Stimulated activated effector memory CD8-positive, alpha-beta T cell treated with anti-CD3 and anti-CD28 coated beads, Interleukin-12 subunit alpha, Interleukin-12 subunit beta, amount 100 ng/mL, for 72 hours (primary cell): Measurements from ENCODE around the gene PPFIA4.

Source experiments
- ATAC-seq: fragments of 150-1000 bp; cut with Tn5 transposase; 2 replicates; pipeline ENCODE4 v1.10.0; 2021
- DNase-seq, 2 donors: peaks; one replicate each; pipeline ENCODE4 v3.0.0; 2021 to 2022; ENCODE audit warnings: low spot score in 2 of 2
- H3K27ac Mint-ChIP-seq: one replicate; pipeline ENCODE4 v1.8.0; 2022; ENCODE audit warnings: mild to moderate bottlenecking, mixed read lengths
- H3K36me3 Mint-ChIP-seq: one replicate; pipeline ENCODE4 v1.8.0; 2022; ENCODE audit warnings: mild to moderate bottlenecking, mixed read lengths
- H3K4me1 Mint-ChIP-seq: one replicate; pipeline ENCODE4 v1.8.0; 2022; ENCODE audit warnings: mixed read lengths
- H3K4me3 Mint-ChIP-seq: one replicate; pipeline ENCODE4 v1.8.0; 2022; ENCODE audit warnings: mild to moderate bottlenecking, mixed read lengths
- H3K9me3 Mint-ChIP-seq: one replicate; pipeline ENCODE4 v1.8.0; 2022; ENCODE audit warnings: mixed read lengths

PPFIA4 gene

GRCh38 chr1:203044546-203045250 is 18.4 kb downstream of the PPFIA4 start:
- H3K4me3 Mint-ChIP-seq: no peak overlapping the region
- no peak for DNase-seq
- peak overlapping the region; percentile 64 for H3K27ac Mint-ChIP-seq
- ATAC-seq: no peak
- no peaks in the 10 kb centered on the region for H3K9me3 Mint-ChIP-seq
- H3K36me3 Mint-ChIP-seq: peaks cover 44% of the 10 kb centered on the region
- no peaks in the 10 kb centered on the region for H3K4me1 Mint-ChIP-seq

- Mint-ChIP-seq H3K27ac (no peak overlapping the region), H3K9me3 (no peaks in the 10 kb centered on the region), H3K36me3 (peaks cover 38% of the 10 kb centered on the region), H3K4me1 (no peaks in the 10 kb centered on the region), H3K4me3 (no peak overlapping the region)
- DNase-seq: no peak
- ATAC-seq: no peak
Measured at GRCh38 chr1:203045336-203045735, 19.0 kb downstream of the PPFIA4 start.

- Mint-ChIP-seq H3K4me3 (no peak overlapping the region), H3K4me1 (no peaks in the 10 kb centered on the region), H3K36me3 (peaks cover 38% of the 10 kb centered on the region), H3K9me3 (no peaks in the 10 kb centered on the region), H3K27ac (no peak overlapping the region)
- ATAC-seq: no peak
- DNase-seq: no peak
Measured at GRCh38 chr1:203045821-203046594, 19.7 kb downstream of the PPFIA4 start.

- DNase-seq (no peak), ATAC-seq (peak; percentile 55)
- Mint-ChIP-seq H3K4me1 (no peaks in the 10 kb centered on the region), H3K36me3 (peaks cover 34% of the 10 kb centered on the region), H3K9me3 (no peaks in the 10 kb centered on the region), H3K27ac (no peak overlapping the region), H3K4me3 (no peak overlapping the region)
Measured at GRCh38 chr1:203046984-203047630, 20.8 kb downstream of the PPFIA4 start.

- Mint-ChIP-seq H3K4me3 (no peak overlapping the region), H3K27ac (peak overlapping the region; percentile 78), H3K4me1 (no peaks in the 10 kb centered on the region), H3K9me3 (no peaks in the 10 kb centered on the region), H3K36me3 (peaks cover 31% of the 10 kb centered on the region)
- ATAC-seq: no peak
- DNase-seq: no peak
Measured at GRCh38 chr1:203048086-203048485, 21.8 kb downstream of the PPFIA4 start.

GRCh38 chr1:203048555-203049051 is 22.3 kb downstream of the PPFIA4 start:
- no peaks in the 10 kb centered on the region for H3K9me3 Mint-ChIP-seq
- ATAC-seq: no peak

GRCh38 chr1:203049077-203049476 is 22.8 kb downstream of the PPFIA4 start:
- Mint-ChIP-seq H3K36me3 (peaks cover 24% of the 10 kb centered on the region), H3K27ac (no peak overlapping the region), H3K4me1 (no peaks in the 10 kb centered on the region), H3K4me3 (no peak overlapping the region), H3K9me3 (no peaks in the 10 kb centered on the region)
- ATAC-seq: no peak
- DNase-seq: no peak

More at GRCh38 chr1:203048555-203049051, 22.3 kb downstream of the PPFIA4 start:
- Mint-ChIP-seq H3K4me1 (no peaks in the 10 kb centered on the region), H3K27ac (peak overlapping the region; percentile 78), H3K36me3 (peaks cover 28% of the 10 kb centered on the region), H3K4me3 (no peak overlapping the region)
- no peak for DNase-seq

GRCh38 chr1:203049576-203050180 is 23.4 kb downstream of the PPFIA4 start:
- H3K4me3 Mint-ChIP-seq: no peak overlapping the region
- H3K27ac Mint-ChIP-seq: no peak overlapping the region
- no peaks in the 10 kb centered on the region for H3K9me3 Mint-ChIP-seq
- DNase-seq: no peak
- H3K4me1 Mint-ChIP-seq: no peaks in the 10 kb centered on the region
- ATAC-seq: no peak
- peaks cover 25% of the 10 kb centered on the region for H3K36me3 Mint-ChIP-seq

GRCh38 chr1:203050826-203051225 is 24.5 kb downstream of the PPFIA4 start:
- H3K36me3 Mint-ChIP-seq: peaks cover 28% of the 10 kb centered on the region
- no peaks in the 10 kb centered on the region for H3K4me1 Mint-ChIP-seq
- no peaks in the 10 kb centered on the region for H3K9me3 Mint-ChIP-seq
- no peak overlapping the region for H3K27ac Mint-ChIP-seq
- H3K4me3 Mint-ChIP-seq: no peak overlapping the region
- no peak for ATAC-seq
- DNase-seq: no peak

- Mint-ChIP-seq H3K4me3 (no peak overlapping the region), H3K9me3 (no peaks in the 10 kb centered on the region), H3K36me3 (peaks cover 29% of the 10 kb centered on the region), H3K27ac (peak overlapping the region; percentile 48), H3K4me1 (no peaks in the 10 kb centered on the region)
- DNase-seq (no peak), ATAC-seq (no peak)
Measured at GRCh38 chr1:203051841-203052324, 25.6 kb downstream of the PPFIA4 start.

- no peak for ATAC-seq
- peaks cover 25% of the 10 kb centered on the region for H3K36me3 Mint-ChIP-seq
- H3K27ac Mint-ChIP-seq: no peak overlapping the region
- no peak for DNase-seq
- no peaks in the 10 kb centered on the region for H3K9me3 Mint-ChIP-seq
- H3K4me3 Mint-ChIP-seq: no peak overlapping the region
- no peaks in the 10 kb centered on the region for H3K4me1 Mint-ChIP-seq
Measured at GRCh38 chr1:203052601-203053000, 26.3 kb downstream of the PPFIA4 start.

GRCh38 chr1:203054184-203054583 is 27.9 kb downstream of the PPFIA4 start:
- H3K9me3 Mint-ChIP-seq: no peaks in the 10 kb centered on the region
- ATAC-seq (no peak), DNase-seq (no peak)
- H3K4me1 Mint-ChIP-seq: no peaks in the 10 kb centered on the region
- peaks cover 30% of the 10 kb centered on the region for H3K36me3 Mint-ChIP-seq
- no peak overlapping the region for H3K4me3 Mint-ChIP-seq
- no peak overlapping the region for H3K27ac Mint-ChIP-seq

GRCh38 chr1:203054642-203055041 is 28.4 kb downstream of the PPFIA4 start:
- H3K27ac Mint-ChIP-seq: no peak overlapping the region
- no peak overlapping the region for H3K4me3 Mint-ChIP-seq
- ATAC-seq (no peak), DNase-seq (no peak)
- H3K36me3 Mint-ChIP-seq: peaks cover 30% of the 10 kb centered on the region
- H3K4me1 Mint-ChIP-seq: no peaks in the 10 kb centered on the region
- H3K9me3 Mint-ChIP-seq: no peaks in the 10 kb centered on the region

- H3K9me3 Mint-ChIP-seq: no peaks in the 10 kb centered on the region
- DNase-seq: no peak
- no peak for ATAC-seq
- H3K36me3 Mint-ChIP-seq: peaks cover 30% of the 10 kb centered on the region
- H3K4me1 Mint-ChIP-seq: no peaks in the 10 kb centered on the region
- no peak overlapping the region for H3K4me3 Mint-ChIP-seq
- no peak overlapping the region for H3K27ac Mint-ChIP-seq
Measured at GRCh38 chr1:203055161-203055799, 29.0 kb downstream of the PPFIA4 start.

GRCh38 chr1:203056012-203056411 is 29.7 kb downstream of the PPFIA4 start:
- H3K9me3 Mint-ChIP-seq: no peaks in the 10 kb centered on the region
- DNase-seq (no peak), ATAC-seq (no peak)
- H3K4me1 Mint-ChIP-seq: no peaks in the 10 kb centered on the region
- peaks cover 35% of the 10 kb centered on the region for H3K36me3 Mint-ChIP-seq
- no peak overlapping the region for H3K27ac Mint-ChIP-seq
- no peak overlapping the region for H3K4me3 Mint-ChIP-seq
